ENCODE results near the gene FREM1. TPM values are rescaled to one million over a fixed set of nuclear protein-coding genes. Genes with fewer than 3 reads are reported as not detected.

FREM1 gene
- total RNA-seq, 1 experiment from 2014 or later: 0.50 TPM

DNA sequence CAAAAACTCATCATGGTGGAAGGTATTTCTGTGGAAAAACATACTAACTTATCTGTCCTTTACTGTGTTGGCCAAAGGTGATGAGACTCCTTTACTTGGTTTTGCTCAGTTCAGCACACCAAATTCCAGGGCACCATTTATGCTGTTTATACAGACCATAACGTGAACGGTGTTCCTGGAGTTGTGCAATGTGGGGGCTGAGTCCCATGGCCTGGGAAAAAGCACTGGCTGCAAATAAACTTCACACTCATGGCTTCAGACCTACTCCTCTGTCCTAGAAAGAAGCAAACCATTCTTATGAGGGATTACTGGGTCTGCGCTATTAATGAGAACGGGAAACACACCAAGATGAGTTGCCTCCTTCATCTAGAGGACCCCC is 10.4 kb downstream of the FREM1 start:
- ChIA-PET CTCF (no interaction called here), POLR2A (no interaction called here)
- H3K27me3 ChIP-seq (replicated peaks; ENCODE audit: control insufficient read depth, insufficient read depth, low read length): no peaks in the 10 kb centered on the region
- no peaks in the 10 kb centered on the region for H3K9me3 ChIP-seq
- H3K9me3 Mint-ChIP-seq (ENCODE audit: unreplicated experiment): no peaks in the 10 kb centered on the region
- intact Hi-C loops (cut with micrococcal nuclease; ENCODE audit: unreplicated experiment): no loop called here
- H3K4me3 Mint-ChIP-seq (ENCODE audit: unreplicated experiment): no peak overlapping the region
- no peaks in the 10 kb centered on the region; the same call in 1 of the 2 replicates for H3K4me1 ChIP-seq
- BruUV-seq (replicated peaks): no TSS peak
- H3K4me1 Mint-ChIP-seq (ENCODE audit: low read depth, unreplicated experiment): no peaks in the 10 kb centered on the region
- H3K4me3 ChIP-seq (ENCODE audit: low read depth, low read length): no peak overlapping the region
- H3K36me3 Mint-ChIP-seq (ENCODE audit: insufficient read depth, unreplicated experiment): peaks cover 3% of the 10 kb centered on the region
- H3K36me3 ChIP-seq (ENCODE audit: control insufficient read depth, insufficient read depth, low read length): no peaks in the 10 kb centered on the region
- H3K27me3 Mint-ChIP-seq (ENCODE audit: insufficient read depth, unreplicated experiment): no peaks in the 10 kb centered on the region
- DNase-seq: no peak
- no peak overlapping the region for H3K27ac Mint-ChIP-seq (ENCODE audit: unreplicated experiment)
- TF ChIP-seq, protein P1, sequence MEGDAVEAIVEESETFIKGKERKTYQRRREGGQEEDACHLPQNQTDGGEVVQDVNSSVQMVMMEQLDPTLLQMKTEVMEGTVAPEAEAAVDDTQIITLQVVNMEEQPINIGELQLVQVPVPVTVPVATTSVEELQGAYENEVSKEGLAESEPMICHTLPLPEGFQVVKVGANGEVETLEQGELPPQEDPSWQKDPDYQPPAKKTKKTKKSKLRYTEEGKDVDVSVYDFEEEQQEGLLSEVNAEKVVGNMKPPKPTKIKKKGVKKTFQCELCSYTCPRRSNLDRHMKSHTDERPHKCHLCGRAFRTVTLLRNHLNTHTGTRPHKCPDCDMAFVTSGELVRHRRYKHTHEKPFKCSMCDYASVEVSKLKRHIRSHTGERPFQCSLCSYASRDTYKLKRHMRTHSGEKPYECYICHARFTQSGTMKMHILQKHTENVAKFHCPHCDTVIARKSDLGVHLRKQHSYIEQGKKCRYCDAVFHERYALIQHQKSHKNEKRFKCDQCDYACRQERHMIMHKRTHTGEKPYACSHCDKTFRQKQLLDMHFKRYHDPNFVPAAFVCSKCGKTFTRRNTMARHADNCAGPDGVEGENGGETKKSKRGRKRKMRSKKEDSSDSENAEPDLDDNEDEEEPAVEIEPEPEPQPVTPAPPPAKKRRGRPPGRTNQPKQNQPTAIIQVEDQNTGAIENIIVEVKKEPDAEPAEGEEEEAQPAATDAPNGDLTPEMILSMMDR (IDR thresholded peaks at IDR 0.05; ENCODE audit: insufficient read depth in 1 of 2, low read depth in 1 of 2, low read length in 1 of 2, severe bottlenecking in 1 of 2, unreplicated experiment in 1 of 2): no peak

DNA sequence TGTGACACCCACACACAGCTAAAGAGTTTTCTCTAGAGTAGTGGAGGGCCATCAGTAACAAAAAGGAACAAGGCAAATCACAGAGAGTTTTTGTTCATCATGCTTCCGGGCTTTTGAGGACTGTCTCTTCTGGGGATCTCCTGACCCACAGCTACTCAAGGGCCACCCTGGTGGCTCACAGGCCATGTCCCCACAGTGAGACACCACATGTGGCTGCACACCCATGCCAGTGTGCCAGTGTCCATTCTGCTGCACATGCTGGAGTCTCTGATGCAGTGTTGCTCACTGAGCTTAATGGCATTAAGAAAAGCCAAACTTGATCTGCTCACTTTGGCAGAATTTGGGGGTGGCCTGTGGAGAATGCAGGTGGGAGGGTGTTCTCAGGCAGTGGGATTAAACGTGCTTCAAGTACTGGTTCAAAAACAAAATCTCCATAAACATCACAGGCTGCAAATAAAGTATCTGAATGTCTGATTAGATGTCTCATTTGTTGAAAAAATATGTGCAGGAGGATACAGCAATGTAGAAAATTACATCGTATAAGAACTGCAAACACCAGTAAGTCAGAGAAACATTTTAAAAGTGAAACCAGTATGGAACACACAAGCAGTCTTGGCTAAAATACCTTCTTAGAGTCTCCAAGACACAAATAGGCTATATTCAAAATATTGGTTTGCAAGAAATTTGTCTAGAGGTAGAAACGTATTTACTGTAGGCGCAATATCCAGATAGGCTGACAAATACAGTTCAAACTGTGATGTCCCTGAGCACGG is 11.0 kb downstream of the FREM1 start:
- Histone ChIP-seq H3K27me3 (replicated peaks; ENCODE audit: control insufficient read depth, insufficient read depth, low read length) (no peaks in the 10 kb centered on the region), H3K4me3 (ENCODE audit: low read depth, low read length) (no peak overlapping the region), H3K9me3 (no peaks in the 10 kb centered on the region), H3K36me3 (ENCODE audit: control insufficient read depth, insufficient read depth, low read length) (no peaks in the 10 kb centered on the region), H3K4me1 (no peaks in the 10 kb centered on the region; the same call in 1 of the 2 replicates)
- TF ChIP-seq, protein P1 (IDR thresholded peaks at IDR 0.05; ENCODE audit: insufficient read depth in 1 of 2, low read depth in 1 of 2, low read length in 1 of 2, severe bottlenecking in 1 of 2, unreplicated experiment in 1 of 2): no peak
- Mint-ChIP-seq H3K27ac (ENCODE audit: unreplicated experiment) (no peak overlapping the region), H3K4me1 (ENCODE audit: low read depth, unreplicated experiment) (no peaks in the 10 kb centered on the region), H3K27me3 (ENCODE audit: insufficient read depth, unreplicated experiment) (no peaks in the 10 kb centered on the region), H3K36me3 (ENCODE audit: insufficient read depth, unreplicated experiment) (no peaks in the 10 kb centered on the region), H3K4me3 (ENCODE audit: unreplicated experiment) (no peak overlapping the region), H3K9me3 (ENCODE audit: unreplicated experiment) (no peaks in the 10 kb centered on the region)
- CTCF ChIA-PET: no interaction called here
- no peak for DNase-seq
- POLR2A ChIA-PET: no interaction called here
- intact Hi-C loops (cut with micrococcal nuclease; ENCODE audit: unreplicated experiment): no loop called here
- no TSS peak for BruUV-seq (replicated peaks)

GRCh38 chr9:14895806-14896205 is 14.4 kb downstream of the FREM1 start:
- H3K27me3 Mint-ChIP-seq (ENCODE audit: insufficient read depth, unreplicated experiment): no peaks in the 10 kb centered on the region
- intact Hi-C loops (cut with micrococcal nuclease; ENCODE audit: unreplicated experiment): no loop called here
- ChIA-PET CTCF (no interaction called here), POLR2A (no interaction called here)
- H3K9me3 Mint-ChIP-seq (ENCODE audit: unreplicated experiment): no peaks in the 10 kb centered on the region
- no peak overlapping the region for H3K27ac Mint-ChIP-seq (ENCODE audit: unreplicated experiment)
- no peaks in the 10 kb centered on the region for H3K36me3 ChIP-seq (ENCODE audit: control insufficient read depth, insufficient read depth, low read length)
- BruUV-seq (replicated peaks): no TSS peak
- H3K4me1 Mint-ChIP-seq (ENCODE audit: low read depth, unreplicated experiment): no peaks in the 10 kb centered on the region
- H3K4me3 ChIP-seq (ENCODE audit: low read depth, low read length): no peak overlapping the region
- no peaks in the 10 kb centered on the region; the same call in 1 of the 2 replicates for H3K4me1 ChIP-seq
- H3K9me3 ChIP-seq: no peaks in the 10 kb centered on the region
- H3K27me3 ChIP-seq (replicated peaks; ENCODE audit: control insufficient read depth, insufficient read depth, low read length): no peaks in the 10 kb centered on the region
- TF ChIP-seq, protein P1 (IDR thresholded peaks at IDR 0.05; ENCODE audit: insufficient read depth in 1 of 2, low read depth in 1 of 2, low read length in 1 of 2, severe bottlenecking in 1 of 2, unreplicated experiment in 1 of 2): no peak
- no peak overlapping the region for H3K4me3 Mint-ChIP-seq (ENCODE audit: unreplicated experiment)
- DNase-seq: no peak
- no peaks in the 10 kb centered on the region for H3K36me3 Mint-ChIP-seq (ENCODE audit: insufficient read depth, unreplicated experiment)

Data from Caco-2 (cell line).